ENCODE measurements around the gene PTGDS. TPM values are rescaled to one million over a fixed set of nuclear protein-coding genes. Genes with fewer than 3 reads are reported as not detected.
"Not testable (repeated sequence)": the region's sequence is repeated elsewhere in the genome, so short reads cannot be mapped to it uniquely, and the experiment has no call there.

Gene PTGDS
- total and polyA plus RNA-seq, 9 donors, result 5.8 to 191 (median 43.1) TPM

- intact Hi-C loops (cut with DNase I), result no loop called here
- TF ChIP-seq POLR2A (IDR thresholded peaks at IDR 0.05) (no peak), EP300 (IDR thresholded peaks at IDR 0.05) (no peak)
- TF ChIP-seq, protein P1, sequence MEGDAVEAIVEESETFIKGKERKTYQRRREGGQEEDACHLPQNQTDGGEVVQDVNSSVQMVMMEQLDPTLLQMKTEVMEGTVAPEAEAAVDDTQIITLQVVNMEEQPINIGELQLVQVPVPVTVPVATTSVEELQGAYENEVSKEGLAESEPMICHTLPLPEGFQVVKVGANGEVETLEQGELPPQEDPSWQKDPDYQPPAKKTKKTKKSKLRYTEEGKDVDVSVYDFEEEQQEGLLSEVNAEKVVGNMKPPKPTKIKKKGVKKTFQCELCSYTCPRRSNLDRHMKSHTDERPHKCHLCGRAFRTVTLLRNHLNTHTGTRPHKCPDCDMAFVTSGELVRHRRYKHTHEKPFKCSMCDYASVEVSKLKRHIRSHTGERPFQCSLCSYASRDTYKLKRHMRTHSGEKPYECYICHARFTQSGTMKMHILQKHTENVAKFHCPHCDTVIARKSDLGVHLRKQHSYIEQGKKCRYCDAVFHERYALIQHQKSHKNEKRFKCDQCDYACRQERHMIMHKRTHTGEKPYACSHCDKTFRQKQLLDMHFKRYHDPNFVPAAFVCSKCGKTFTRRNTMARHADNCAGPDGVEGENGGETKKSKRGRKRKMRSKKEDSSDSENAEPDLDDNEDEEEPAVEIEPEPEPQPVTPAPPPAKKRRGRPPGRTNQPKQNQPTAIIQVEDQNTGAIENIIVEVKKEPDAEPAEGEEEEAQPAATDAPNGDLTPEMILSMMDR (IDR thresholded peaks at IDR 0.05), result no peak
- Histone ChIP-seq H3K36me3 (no peaks in the 10 kb centered on the region), H3K9me3 (no peaks in the 10 kb centered on the region), H3K27ac (no peak overlapping the region), H3K27me3 (no peaks in the 10 kb centered on the region), H3K4me1 (ENCODE audit: insufficient read depth) (peaks cover 9% of the 10 kb centered on the region), H3K4me3 (no peak overlapping the region)
- 33 to 45% (median 33%) methylated on average over 10 of the region's 10 CpGs for WGBS, 3 donors
- no peak for DNase-seq
These were observed 23.1 kb downstream of the PTGDS start for GRCh38 chr9:137000177-137000930.

DNA sequence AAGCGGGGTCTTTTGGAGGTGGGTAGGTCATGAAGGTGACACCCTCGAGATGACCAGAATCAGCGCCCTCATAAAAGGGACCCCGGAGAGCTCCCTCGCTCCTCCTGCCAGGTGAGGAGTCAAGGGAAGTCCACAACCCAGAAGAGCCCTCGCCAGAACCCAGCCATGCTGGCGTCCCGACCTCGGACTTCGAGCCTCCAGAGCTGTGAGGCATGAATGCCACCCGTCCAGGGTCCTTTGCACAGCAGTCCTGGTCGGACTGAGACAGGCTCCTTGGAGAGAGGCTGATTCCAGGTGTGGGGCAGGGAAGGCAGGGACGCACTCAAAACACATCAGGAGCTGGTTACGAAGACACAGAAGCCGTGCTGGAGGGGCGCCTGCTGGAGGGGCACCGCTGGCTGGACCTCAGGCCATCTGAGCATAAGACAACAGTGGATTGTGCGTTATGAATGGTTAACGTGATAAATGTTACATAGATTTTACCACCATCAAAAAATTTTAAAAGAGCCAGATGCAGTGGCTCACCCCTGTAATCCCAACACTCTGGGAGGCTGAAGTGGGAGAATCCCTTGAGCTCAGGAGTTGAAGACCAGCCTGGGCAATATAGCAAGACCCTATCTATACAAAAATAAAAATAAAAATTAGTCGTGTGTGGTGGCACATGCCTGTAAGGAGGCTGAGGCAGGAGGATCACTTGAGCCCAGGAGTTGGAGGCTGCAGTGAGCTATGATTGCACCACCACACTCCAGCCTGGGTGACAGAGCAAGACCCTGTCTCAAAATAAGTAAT, 24.7 kb downstream of the PTGDS start:
- Histone ChIP-seq H3K27ac (no peak overlapping the region), H3K36me3 (no peaks in the 10 kb centered on the region), H3K4me1 (ENCODE audit: insufficient read depth) (peaks cover 11% of the 10 kb centered on the region), H3K4me3 (no peak overlapping the region), H3K9me3 (no peaks in the 10 kb centered on the region), H3K27me3 (no peaks in the 10 kb centered on the region)
- 89 to 90% (median 89%) methylated on average over 20 of the region's 20 CpGs for WGBS, 3 donors
- intact Hi-C loops (cut with DNase I), result no loop called here
- TF ChIP-seq, protein P1 (IDR thresholded peaks at IDR 0.05), result no peak
- TF ChIP-seq EP300 (IDR thresholded peaks at IDR 0.05) (no peak), POLR2A (IDR thresholded peaks at IDR 0.05) (no peak)
- DNase-seq, result no peak

DNA sequence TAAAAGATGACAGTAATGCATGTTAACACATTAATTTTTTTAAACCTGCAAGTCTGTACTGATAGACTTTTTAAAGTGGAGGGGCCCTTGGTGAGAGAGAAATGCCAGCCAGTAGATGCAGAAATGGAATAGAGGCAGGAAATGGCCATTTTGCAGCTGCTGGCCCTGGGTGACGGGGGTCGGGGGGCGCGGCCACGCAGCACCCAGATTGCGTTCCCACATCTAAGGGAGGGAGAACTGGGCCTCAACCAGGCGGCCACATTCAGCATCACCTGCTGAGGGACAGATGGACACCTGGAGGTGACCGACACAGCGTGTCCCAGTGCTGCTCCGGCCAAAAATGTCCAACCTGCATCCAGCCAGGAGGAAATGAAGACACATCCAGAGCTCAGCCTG, 25.3 kb downstream of the PTGDS start:
- Histone ChIP-seq H3K4me3 (no peak overlapping the region), H3K27ac (no peak overlapping the region), H3K36me3 (no peaks in the 10 kb centered on the region), H3K27me3 (no peaks in the 10 kb centered on the region), H3K4me1 (ENCODE audit: insufficient read depth) (peaks cover 16% of the 10 kb centered on the region), H3K9me3 (no peaks in the 10 kb centered on the region)
- WGBS, 3 donors, result 91 to 92% (median 91%) methylated on average over 10 of the region's 10 CpGs
- intact Hi-C loops (cut with DNase I), result no loop called here
- DNase-seq, result no peak
- TF ChIP-seq POLR2A (IDR thresholded peaks at IDR 0.05) (no peak), EP300 (IDR thresholded peaks at IDR 0.05) (no peak)
- TF ChIP-seq, protein P1 (IDR thresholded peaks at IDR 0.05), result no peak

DNA sequence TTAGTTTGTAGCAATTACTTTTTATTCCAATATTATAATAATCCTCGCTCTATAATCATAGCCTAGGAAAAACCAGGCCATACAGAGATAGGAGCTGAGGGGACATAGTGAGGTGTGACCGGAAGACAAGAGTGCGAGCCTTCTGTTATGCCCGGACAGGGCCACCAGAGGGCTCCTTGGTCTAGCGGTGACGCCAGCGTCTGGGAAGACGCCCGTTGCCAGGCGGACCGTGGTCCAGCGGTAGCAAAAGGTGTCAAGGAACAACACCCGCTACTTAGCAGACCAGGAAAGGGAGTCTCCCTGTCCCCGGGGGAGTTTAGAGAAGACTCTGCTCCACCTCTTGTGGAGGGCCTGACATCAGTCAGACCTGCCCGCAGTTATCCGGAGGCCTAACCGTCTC, 27.0 kb downstream of the PTGDS start:
- H3K4me3 ChIP-seq; H3K27ac ChIP-seq; H3K27me3 ChIP-seq; H3K36me3 ChIP-seq; H3K9me3 ChIP-seq; DNase-seq; intact Hi-C loops (cut with DNase I): not testable (repeated sequence)
- 42 to 50% (median 49%) methylated on average over 17 of the region's 17 CpGs for WGBS, 3 donors
- peaks cover 16% of the 10 kb centered on the region for H3K4me1 ChIP-seq (ENCODE audit: insufficient read depth)
